ENCODE data around the gene ARAP1. TPM values are rescaled to one million over a fixed set of nuclear protein-coding genes. Genes with fewer than 3 reads are reported as not detected.

The ARAP1 gene
- total and polyA plus RNA-seq, 2 donors, result 66.5 to 88.6 TPM

DNA sequence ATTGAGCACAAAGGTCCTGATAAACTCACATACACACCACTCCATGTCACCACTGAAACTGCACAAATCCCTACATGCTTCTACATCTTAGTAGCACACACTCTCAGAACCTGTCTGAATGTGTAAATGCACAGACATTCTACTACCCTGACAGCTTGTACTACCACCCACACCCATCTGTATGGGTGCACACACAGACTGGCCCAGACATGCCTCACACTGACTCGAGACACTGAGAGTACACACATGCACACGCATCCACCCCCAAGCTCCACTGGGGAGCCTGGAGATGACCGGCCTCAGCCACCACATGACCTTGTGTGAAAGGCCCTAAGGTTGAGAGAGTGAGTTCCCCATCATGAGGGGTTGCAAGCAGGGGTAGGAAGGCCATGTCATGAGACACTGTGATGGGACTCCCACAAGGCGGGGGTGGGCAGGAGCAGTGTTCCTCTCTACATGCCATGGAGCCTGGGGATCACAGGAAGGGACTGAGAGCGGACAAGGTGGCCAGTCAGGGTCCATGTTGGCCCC is 28.1 kb downstream of the ARAP1 start:
- H3K27ac ChIP-seq (ENCODE audit: low read depth), result no peak overlapping the region
- H3K36me3 ChIP-seq (ENCODE audit: insufficient read depth), result no peaks in the 10 kb centered on the region
- WGBS, result 88% methylated on average over 5 of the region's 5 CpGs
- H3K4me3 ChIP-seq (ENCODE audit: low read depth, low read length), result no peak overlapping the region
- DNase-seq (ENCODE audit: extremely low spot score), result no peak
- no peaks in the 10 kb centered on the region for H3K4me1 ChIP-seq (ENCODE audit: insufficient read depth)

DNA sequence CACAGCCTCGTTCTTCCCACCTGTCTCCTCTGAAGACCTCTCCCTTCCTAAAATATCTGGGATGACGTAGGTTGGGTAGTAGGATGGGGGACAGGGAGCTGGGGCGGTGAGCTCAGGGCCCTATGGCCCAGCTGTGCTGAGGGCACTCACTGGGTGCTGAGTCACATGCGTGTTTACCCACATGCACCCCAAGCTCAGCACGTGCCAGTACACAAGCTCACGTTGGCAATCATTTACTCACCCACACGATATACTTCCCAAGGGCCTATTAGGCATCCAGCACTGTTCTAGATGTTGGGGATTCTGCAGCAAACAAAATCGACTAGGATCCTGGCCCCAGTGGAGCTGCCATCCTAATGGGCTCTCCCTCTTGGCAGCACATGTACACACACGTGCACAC is 28.7 kb downstream of the ARAP1 start:
- H3K36me3 ChIP-seq (ENCODE audit: insufficient read depth), result no peaks in the 10 kb centered on the region
- WGBS, result 81% methylated on average over 9 of the region's 9 CpGs
- H3K4me1 ChIP-seq (ENCODE audit: insufficient read depth), result no peaks in the 10 kb centered on the region
- H3K4me3 ChIP-seq (ENCODE audit: low read depth, low read length), result no peak overlapping the region
- no peak for DNase-seq (ENCODE audit: extremely low spot score)
- no peak overlapping the region for H3K27ac ChIP-seq (ENCODE audit: low read depth)

DNA sequence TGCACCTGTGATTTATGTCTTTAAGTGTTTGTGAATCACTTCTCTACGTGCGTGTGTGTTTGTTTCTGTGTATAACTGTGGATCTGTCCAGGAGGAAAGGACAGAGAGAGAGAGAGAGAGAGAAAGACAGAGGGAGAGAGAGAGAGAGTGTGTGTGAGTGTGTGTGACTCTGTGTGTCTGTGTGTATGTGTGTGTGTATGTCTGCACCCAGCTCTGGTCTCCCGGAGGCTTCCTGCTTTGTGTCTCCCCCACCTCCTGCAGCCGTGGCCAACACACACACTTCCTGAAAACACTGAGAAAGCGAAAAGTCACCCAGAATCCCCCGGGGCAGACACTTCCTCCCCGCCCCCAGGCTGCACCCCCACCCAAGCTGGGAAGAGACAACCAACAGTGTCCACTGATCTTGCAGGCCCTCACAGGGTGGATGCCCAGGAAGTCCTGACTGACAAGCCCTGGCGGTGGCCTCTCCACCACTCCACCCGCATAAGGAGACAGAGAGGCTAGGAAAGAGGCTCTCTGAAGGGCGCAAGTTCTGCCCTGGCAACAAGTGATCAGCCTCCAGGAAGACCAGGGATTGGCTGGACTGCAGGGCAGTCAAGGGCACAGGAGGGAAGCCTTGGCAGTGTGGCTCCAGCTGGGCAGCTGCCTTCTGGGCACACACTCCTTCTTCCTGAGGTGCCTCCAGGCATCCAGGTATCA is 30.0 kb downstream of the ARAP1 start:
- H3K4me3 ChIP-seq (ENCODE audit: low read depth, low read length), result peak overlapping the region; percentile 68
- no peaks in the 10 kb centered on the region for H3K36me3 ChIP-seq (ENCODE audit: insufficient read depth)
- under 1% methylated on average over 10 of the region's 10 CpGs for WGBS
- H3K4me1 ChIP-seq (ENCODE audit: insufficient read depth), result no peaks in the 10 kb centered on the region
- peak overlapping the region; percentile 89 for H3K27ac ChIP-seq (ENCODE audit: low read depth)
- peak; percentile 90 for DNase-seq (ENCODE audit: extremely low spot score)

- peak overlapping the region; percentile 89 for H3K27ac ChIP-seq (ENCODE audit: low read depth)
- no peaks in the 10 kb centered on the region for H3K4me1 ChIP-seq (ENCODE audit: insufficient read depth)
- 5% methylated on average over 13 of the region's 13 CpGs for WGBS
- no peaks in the 10 kb centered on the region for H3K36me3 ChIP-seq (ENCODE audit: insufficient read depth)
- no peak for DNase-seq (ENCODE audit: extremely low spot score)
- H3K4me3 ChIP-seq (ENCODE audit: low read depth, low read length), result peak overlapping the region; percentile 68
These were observed 30.5 kb downstream of the ARAP1 start for GRCh38 chr11:72721689-72722049.

DNA sequence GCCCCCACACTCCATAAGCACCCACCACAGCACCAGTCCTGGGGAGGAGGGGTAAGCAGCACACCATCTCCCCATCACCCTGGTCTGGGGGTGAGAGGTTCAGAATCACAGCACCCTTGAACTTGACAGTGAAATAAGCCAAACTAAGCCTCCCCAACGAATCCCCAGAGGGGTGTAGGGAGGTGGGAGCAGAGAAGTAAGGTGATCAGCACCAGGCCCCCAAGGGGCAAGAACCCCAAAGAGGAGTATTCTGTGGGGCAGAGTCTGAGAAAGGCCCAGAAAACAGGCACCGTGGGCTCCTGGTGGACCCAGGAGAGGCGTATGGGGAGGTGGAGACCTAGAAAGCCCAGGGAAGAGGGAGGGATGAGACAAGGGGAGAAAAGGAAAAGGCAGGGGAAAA is 30.9 kb downstream of the ARAP1 start:
- 14% methylated on average over 3 of the region's 3 CpGs for WGBS
- DNase-seq (ENCODE audit: extremely low spot score), result no peak
- Histone ChIP-seq H3K4me3 (ENCODE audit: low read depth, low read length) (peak overlapping the region; percentile 68), H3K27ac (ENCODE audit: low read depth) (no peak overlapping the region), H3K4me1 (ENCODE audit: insufficient read depth) (no peaks in the 10 kb centered on the region), H3K36me3 (ENCODE audit: insufficient read depth) (no peaks in the 10 kb centered on the region)

DNA sequence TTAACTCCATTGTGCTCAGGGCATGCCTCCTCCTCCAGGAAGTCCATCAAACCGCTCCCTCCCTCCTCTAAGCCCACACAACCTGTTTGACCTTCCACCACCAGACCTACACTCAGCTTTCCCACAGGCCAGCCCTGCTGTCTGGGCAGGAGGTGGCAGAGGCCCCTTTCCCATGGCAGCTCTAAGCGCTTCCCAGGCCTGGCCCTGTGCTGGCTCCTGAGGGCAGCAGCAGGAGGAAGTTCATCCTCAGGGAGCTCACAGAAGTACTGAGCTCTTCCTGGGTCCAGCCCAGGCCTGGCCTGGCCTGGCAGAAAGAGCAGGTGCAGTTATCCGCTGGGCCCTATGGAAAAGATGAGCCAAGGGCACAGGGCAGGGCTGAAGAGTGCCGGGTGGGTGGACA is 31.4 kb downstream of the ARAP1 start:
- no peak for DNase-seq (ENCODE audit: extremely low spot score)
- no peaks in the 10 kb centered on the region for H3K36me3 ChIP-seq (ENCODE audit: insufficient read depth)
- H3K4me1 ChIP-seq (ENCODE audit: insufficient read depth), result no peaks in the 10 kb centered on the region
- H3K27ac ChIP-seq (ENCODE audit: low read depth), result no peak overlapping the region
- peak overlapping the region; percentile 68 for H3K4me3 ChIP-seq (ENCODE audit: low read depth, low read length)
- WGBS, result 70% methylated on average over 4 of the region's 4 CpGs

GRCh38 chr11:72720047-72720446 is 32.2 kb downstream of the ARAP1 start:
- 67% methylated on average over 3 of the region's 3 CpGs for WGBS
- no peaks in the 10 kb centered on the region for H3K36me3 ChIP-seq (ENCODE audit: insufficient read depth)
- H3K4me3 ChIP-seq (ENCODE audit: low read depth, low read length), result no peak overlapping the region
- H3K4me1 ChIP-seq (ENCODE audit: insufficient read depth), result no peaks in the 10 kb centered on the region
- no peak for DNase-seq (ENCODE audit: extremely low spot score)
- no peak overlapping the region for H3K27ac ChIP-seq (ENCODE audit: low read depth)

- Histone ChIP-seq H3K4me1 (ENCODE audit: insufficient read depth) (no peaks in the 10 kb centered on the region), H3K27ac (ENCODE audit: low read depth) (no peak overlapping the region), H3K36me3 (ENCODE audit: insufficient read depth) (no peaks in the 10 kb centered on the region), H3K4me3 (ENCODE audit: low read depth, low read length) (no peak overlapping the region)
- no peak for DNase-seq (ENCODE audit: extremely low spot score)
- WGBS, result 70% methylated on average over 4 of the region's 4 CpGs
These were observed 32.7 kb downstream of the ARAP1 start for GRCh38 chr11:72719551-72719950.

- DNase-seq (ENCODE audit: extremely low spot score), result no peak
- WGBS, result 31% methylated on average over 2 of the region's 2 CpGs
- Histone ChIP-seq H3K36me3 (ENCODE audit: insufficient read depth) (peaks cover under 1% of the 10 kb centered on the region), H3K27ac (ENCODE audit: low read depth) (no peak overlapping the region), H3K4me1 (ENCODE audit: insufficient read depth) (no peaks in the 10 kb centered on the region), H3K4me3 (ENCODE audit: low read depth, low read length) (no peak overlapping the region)
These were observed 33.1 kb downstream of the ARAP1 start for GRCh38 chr11:72719144-72719543.

DNA sequence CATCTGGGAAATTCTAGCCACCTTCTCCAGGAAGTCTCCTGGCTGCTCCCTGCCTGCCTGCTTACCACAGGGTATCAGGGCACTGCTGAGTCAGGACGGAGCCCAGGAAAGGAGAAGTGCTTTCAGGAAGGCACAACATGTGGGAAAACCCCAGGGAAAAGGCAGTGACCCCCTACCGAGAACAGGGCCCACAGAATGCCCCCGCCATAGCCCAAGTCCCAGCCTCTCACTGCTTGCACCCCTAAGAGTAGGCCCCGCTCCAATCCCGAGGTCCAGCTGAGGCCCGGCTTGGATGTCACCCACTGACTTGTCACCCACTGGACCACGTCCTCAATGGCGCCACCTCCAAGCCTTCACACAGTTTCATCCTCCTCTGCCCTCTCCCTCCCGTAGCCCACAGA is 34.1 kb downstream of the ARAP1 start:
- 83% methylated on average over 9 of the region's 9 CpGs for WGBS
- DNase-seq (ENCODE audit: extremely low spot score), result no peak
- H3K27ac ChIP-seq (ENCODE audit: low read depth), result no peak overlapping the region
- peaks cover 3% of the 10 kb centered on the region for H3K36me3 ChIP-seq (ENCODE audit: insufficient read depth)
- H3K4me1 ChIP-seq (ENCODE audit: insufficient read depth), result no peaks in the 10 kb centered on the region
- no peak overlapping the region for H3K4me3 ChIP-seq (ENCODE audit: low read depth, low read length)

DNA sequence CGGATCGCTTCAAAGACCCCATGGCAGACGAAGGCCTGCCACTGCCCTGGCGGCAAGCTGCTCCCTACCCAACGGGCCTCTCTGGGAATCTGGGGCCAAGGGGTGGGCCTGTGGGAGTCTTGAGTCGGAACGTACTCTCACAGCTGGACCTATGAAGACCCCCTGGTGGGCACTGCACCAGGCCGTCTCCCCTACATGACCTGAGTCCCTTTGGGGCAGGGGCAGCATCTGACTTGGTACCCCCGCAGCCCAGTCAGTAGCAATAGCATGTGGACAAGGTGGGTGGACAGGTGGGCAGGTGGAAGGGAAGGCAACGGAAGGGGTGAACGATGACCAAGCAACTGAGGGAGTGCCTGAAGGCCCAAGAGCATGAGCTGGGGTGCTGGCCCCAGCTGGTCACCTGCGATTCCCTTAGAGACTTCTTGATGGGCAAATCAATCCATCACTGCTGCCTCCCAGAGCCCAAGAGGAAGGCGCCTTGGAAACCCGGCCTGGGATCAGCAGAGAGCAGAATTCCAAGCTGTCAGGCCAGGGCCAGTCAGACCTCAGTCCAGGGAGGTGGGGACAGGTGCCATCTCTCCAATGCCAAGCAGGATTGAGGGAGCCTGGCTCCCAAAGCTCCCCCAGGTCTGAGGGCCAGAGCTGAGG is 35.3 kb downstream of the ARAP1 start:
- WGBS, result 82% methylated on average over 14 of the region's 14 CpGs

GRCh38 chr11:72716290-72716689 is 35.9 kb downstream of the ARAP1 start:
- no peaks in the 10 kb centered on the region for H3K4me1 ChIP-seq (ENCODE audit: insufficient read depth)
- WGBS, result 35% methylated on average over 7 of the region's 7 CpGs
- DNase-seq (ENCODE audit: extremely low spot score), result no peak
- H3K4me3 ChIP-seq (ENCODE audit: low read depth, low read length), result no peak overlapping the region
- no peak overlapping the region for H3K27ac ChIP-seq (ENCODE audit: low read depth)
- H3K36me3 ChIP-seq (ENCODE audit: insufficient read depth), result peaks cover 6% of the 10 kb centered on the region

More for the DNA sequence above, 35.3 kb downstream of the ARAP1 start:
- H3K36me3 ChIP-seq (ENCODE audit: insufficient read depth), result peaks cover 6% of the 10 kb centered on the region
- H3K27ac ChIP-seq (ENCODE audit: low read depth), result no peak overlapping the region
- H3K4me1 ChIP-seq (ENCODE audit: insufficient read depth), result no peaks in the 10 kb centered on the region
- no peak for DNase-seq (ENCODE audit: extremely low spot score)
- no peak overlapping the region for H3K4me3 ChIP-seq (ENCODE audit: low read depth, low read length)

DNA sequence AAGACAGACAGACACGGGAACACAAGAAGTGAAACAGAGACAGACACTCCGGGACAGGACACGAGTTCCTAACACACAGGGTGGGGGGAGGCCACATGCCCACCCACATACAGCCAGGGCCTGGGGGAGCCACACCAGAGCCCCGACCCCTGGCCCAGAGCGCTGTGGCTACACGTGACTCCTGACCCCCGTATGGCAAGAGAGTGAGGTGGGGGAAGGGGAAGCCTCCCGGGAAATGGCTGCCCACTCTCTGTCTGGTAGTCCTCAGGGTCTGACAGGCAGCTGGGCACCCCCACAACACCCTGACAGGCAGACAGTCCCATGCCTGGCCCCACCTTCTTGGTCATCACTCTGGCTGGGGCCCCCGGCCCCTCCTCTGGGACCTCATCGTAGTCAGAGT is 39.4 kb downstream of the ARAP1 start:
- Histone ChIP-seq H3K4me1 (ENCODE audit: insufficient read depth) (no peaks in the 10 kb centered on the region), H3K4me3 (ENCODE audit: low read depth, low read length) (no peak overlapping the region), H3K36me3 (ENCODE audit: insufficient read depth) (peaks cover 8% of the 10 kb centered on the region), H3K27ac (ENCODE audit: low read depth) (no peak overlapping the region)
- DNase-seq (ENCODE audit: extremely low spot score), result no peak
- 60% methylated on average over 10 of the region's 10 CpGs for WGBS

GRCh38 chr11:72712168-72712751 is 39.9 kb downstream of the ARAP1 start:
- Histone ChIP-seq H3K4me3 (ENCODE audit: low read depth, low read length) (no peak overlapping the region), H3K36me3 (ENCODE audit: insufficient read depth) (peaks cover 8% of the 10 kb centered on the region), H3K27ac (ENCODE audit: low read depth) (no peak overlapping the region), H3K4me1 (ENCODE audit: insufficient read depth) (no peaks in the 10 kb centered on the region)
- no peak for DNase-seq (ENCODE audit: extremely low spot score)
- 57% methylated on average over 26 of the region's 26 CpGs for WGBS

Data from urinary bladder (tissue), 4 donors.